ENCODE measurements around the gene TMED5. TPM values are rescaled to one million over a fixed set of nuclear protein-coding genes. Genes with fewer than 3 reads are reported as not detected.
"Not testable (repeated sequence)": the region's sequence is repeated elsewhere in the genome, so short reads cannot be mapped to it uniquely, and the experiment has no call there.

Gene TMED5
- total RNA-seq (2014; rRNA removed; shearing (Covaris generic)): 12.3 and 22.8 TPM in 2 replicates

DNA sequence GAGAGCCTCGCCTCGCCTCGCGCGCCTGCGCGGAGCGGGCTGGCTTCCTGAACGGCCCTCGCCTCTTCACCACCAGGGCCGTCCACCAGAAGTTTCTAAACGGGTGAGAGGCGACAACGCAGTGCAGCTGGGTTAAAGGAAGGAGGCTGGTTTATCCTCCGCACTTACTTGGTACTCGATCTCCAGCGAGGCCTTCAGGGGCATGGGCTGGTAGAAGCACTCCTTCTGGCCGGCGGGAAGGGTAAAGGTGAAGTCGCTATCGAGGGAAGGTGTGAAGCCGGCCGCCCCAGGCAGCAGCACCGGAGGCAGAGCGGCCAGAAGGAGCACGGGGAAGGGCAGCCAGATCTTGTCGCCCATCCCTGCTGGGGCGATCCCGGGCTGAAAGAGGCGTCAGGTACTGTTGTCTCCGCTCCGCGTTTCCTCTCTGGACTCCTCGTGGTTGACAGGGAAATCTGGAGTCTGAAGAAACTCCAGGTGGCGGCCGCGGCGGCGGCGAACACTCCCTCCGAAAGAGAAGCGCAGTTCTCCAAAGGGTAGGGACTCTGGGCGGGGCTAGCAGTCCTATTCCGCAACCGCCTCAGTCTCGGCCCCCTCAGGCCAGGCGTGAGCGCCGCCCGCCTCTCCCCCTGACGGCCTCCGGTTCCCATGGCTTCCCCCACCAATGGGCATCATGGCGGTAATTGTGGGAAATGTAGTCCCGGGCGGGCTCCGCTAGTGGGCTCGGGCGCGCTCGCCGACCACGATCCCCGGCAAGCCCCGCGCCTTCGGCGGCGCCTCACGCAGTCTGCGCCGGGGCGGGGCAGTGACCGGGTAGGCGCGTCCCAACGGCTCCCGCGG is at the start of gene TMED5:
Gene TMED5, minus strand, starts transcription at position 528 of the 837 bp plus-strand sequence. Its CDS starts 171 bp downstream, at position 357.
- in situ Hi-C loops (cut with HindIII; ENCODE audit: low sequenced_read_pairs): no loop called here
- DNase-seq (ENCODE audit: low spot score): peak; percentile 98

DNA sequence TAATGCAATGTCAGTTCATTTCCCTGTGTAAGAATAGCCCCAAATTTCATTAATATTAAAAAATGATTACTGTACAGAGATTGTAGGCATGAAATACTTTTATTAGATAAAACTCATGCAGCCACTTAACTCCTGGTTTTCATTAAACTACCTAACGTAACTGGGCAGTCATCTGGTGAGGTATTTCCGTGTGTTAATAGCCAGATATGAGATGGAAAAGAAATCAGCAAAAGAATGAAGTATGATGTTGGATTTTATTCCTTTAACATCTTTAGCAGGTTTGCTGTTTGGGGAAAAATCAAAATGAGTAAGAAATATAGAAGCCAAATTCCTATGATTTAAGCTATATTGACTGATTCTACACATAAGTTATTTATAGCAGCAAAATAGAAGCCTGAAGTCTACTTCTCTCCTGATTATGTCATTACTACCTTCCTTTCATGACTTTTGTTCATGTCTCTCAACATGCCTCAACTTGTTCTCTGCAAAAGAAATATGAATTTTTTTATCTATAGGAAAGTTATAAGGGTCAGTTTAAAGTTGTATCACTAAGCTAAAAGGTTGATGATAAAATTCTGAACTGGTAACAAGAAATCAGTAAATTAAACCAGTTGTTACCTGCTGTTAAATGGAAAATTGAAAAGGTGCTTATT is 42.9 kb upstream of the TMED5 start:
- DNase-seq (ENCODE audit: low spot score): no peak
- in situ Hi-C loops (cut with HindIII; ENCODE audit: low sequenced_read_pairs): no loop called here

DNA sequence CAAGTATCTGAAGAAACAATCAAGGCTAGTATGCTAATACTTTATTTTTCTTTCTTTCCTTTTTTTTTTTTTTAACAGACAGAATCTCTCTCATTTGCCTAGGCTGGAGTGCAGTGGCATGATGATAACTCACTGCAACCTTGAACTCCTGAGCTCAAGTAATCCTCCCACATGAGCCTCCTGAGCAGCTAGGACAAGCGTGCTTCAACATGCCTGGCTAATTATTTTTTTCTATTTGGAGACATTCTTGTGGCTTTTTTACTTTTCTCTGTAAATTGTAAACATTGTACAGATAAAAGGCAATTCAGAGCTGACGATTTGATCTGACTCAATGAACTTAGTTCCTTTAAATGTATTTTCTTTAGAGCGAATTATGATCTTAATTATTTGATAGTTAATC is 41.7 kb upstream of the TMED5 start:
- DNase-seq (ENCODE audit: low spot score): no peak
- in situ Hi-C loops (cut with HindIII; ENCODE audit: low sequenced_read_pairs): no loop called here

- DNase-seq (ENCODE audit: low spot score); in situ Hi-C loops (cut with HindIII; ENCODE audit: low sequenced_read_pairs): not testable (repeated sequence)
Measured at GRCh38 chr1:93220716-93221115, 40.5 kb upstream of the TMED5 start.

DNA sequence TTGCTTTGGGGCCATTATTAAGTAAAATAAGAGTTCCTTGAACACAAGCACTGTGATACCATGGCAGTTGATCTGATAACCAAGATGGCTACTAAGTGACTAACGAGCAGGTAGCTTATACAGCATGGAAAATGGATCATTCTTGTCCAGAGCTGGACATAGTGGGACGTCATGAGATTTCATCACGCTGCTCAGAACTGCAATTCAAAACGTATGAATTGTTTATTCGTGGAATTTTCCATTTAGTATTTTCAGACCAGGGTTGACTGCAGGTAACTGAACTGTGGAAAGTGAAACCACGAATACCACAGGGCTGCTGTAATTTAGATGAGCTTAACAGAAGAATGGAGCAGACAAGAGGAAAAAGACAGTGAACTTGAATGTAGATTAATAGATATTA is 39.2 kb upstream of the TMED5 start:
- no peak for DNase-seq (ENCODE audit: low spot score)
- in situ Hi-C loops (cut with HindIII; ENCODE audit: low sequenced_read_pairs): no loop called here

- no peak for DNase-seq (ENCODE audit: low spot score)
- in situ Hi-C loops (cut with HindIII; ENCODE audit: low sequenced_read_pairs): no loop called here
Measured at GRCh38 chr1:93215322-93215721, 35.1 kb upstream of the TMED5 start.

DNA sequence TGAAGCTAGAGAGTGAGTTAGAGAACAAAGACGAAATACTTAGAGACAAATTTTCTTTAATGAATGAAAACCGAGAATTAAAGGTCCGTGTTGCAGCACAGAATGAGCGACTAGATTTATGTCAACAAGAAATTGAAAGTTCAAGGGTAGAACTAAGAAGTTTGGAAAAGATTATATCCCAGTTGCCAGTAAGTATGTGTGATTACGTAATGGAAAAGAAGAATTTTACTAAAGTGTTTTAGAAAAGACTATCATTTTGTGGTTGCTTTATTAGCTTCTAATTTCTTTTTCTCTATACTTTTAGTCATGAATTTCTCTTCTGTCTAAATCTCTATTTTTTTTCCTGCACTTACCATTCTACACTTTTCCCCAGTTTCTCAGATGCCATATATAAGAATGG is 27.0 kb upstream of the TMED5 start:
- DNase-seq (ENCODE audit: low spot score): no peak
- in situ Hi-C loops (cut with HindIII; ENCODE audit: low sequenced_read_pairs): no loop called here

GRCh38 chr1:93206567-93206954 is 26.3 kb upstream of the TMED5 start:
- no peak for DNase-seq (ENCODE audit: low spot score)
- in situ Hi-C loops (cut with HindIII; ENCODE audit: low sequenced_read_pairs): no loop called here

GRCh38 chr1:93205892-93206566 is 25.8 kb upstream of the TMED5 start:
- DNase-seq (ENCODE audit: low spot score): no peak
- in situ Hi-C loops (cut with HindIII; ENCODE audit: low sequenced_read_pairs): no loop called here

GRCh38 chr1:93200714-93201113 is 20.5 kb upstream of the TMED5 start:
- no peak for DNase-seq (ENCODE audit: low spot score)
- in situ Hi-C loops (cut with HindIII; ENCODE audit: low sequenced_read_pairs): no loop called here

DNA sequence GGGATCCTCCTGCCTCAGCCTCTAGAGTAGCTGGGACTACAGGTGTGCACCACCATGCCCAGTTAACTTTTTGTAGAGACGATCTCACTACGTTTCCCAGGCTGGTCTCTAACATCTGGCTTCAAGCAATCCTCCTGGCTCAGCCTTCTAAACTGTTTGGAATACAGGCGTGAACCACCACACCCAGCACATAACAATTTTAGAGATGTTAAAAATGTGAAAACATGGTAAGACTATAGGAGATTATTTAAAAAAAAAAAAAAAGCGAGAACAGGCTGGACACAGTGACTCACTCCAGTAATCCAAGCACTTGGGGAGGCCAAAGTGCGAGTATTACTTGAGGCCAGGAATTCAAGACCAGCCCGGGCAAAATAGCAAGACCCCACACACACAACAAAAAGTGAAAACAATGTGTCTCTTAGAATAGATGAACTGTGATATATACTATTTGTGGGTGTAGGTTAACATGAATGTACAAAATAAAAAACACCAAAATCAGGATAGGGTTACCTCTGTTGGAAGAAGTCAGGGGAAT is 19.9 kb upstream of the TMED5 start:
- in situ Hi-C loops (cut with HindIII; ENCODE audit: low sequenced_read_pairs): no loop called here

DNA sequence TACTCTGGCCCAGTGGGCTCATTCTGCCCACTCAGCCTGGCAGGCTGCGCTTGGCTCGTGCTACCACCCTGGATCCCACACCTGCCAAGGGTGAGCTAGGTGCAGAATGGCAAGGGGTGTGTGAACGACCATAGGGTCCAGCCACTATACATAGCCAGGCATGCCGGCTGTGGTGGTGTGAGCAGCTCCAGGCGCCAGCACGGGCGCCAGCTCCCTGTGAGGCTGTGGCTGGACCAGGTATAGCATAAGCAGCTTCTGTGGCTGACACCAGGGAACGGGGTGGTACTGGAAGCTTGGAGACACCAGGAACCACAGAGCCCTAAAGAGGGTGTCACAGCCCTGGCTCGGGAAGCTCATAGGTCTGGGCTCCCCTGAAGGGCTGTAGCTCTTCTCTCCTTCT is 18.9 kb upstream of the TMED5 start:
- in situ Hi-C loops (cut with HindIII; ENCODE audit: low sequenced_read_pairs): no loop called here
- DNase-seq (ENCODE audit: low spot score): no peak

More for the DNA sequence above, 19.9 kb upstream of the TMED5 start:
- no peak for DNase-seq (ENCODE audit: low spot score)

DNA sequence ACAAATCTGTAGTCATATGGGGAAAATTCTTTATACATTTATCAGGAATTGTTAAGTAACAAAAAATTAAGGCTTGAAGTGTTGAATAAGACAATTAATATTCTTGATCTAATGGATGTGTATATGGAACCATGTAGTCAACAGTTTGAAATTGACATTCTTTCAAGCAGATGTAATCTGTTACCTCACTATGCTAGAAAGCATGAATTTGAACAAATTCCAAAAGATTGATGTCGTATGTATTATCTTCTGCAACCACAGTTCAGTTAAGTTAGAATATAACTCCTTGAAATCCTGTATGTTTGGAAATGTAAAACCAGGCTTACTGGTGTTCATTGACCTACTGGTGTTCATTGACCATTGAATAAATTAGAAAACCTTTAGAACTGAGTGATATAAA is 16.4 kb upstream of the TMED5 start:
- DNase-seq (ENCODE audit: low spot score): no peak
- in situ Hi-C loops (cut with HindIII; ENCODE audit: low sequenced_read_pairs): no loop called here

GRCh38 chr1:93194231-93194990 is 14.2 kb upstream of the TMED5 start:
- in situ Hi-C loops (cut with HindIII; ENCODE audit: low sequenced_read_pairs): no loop called here
- no peak for DNase-seq (ENCODE audit: low spot score)

GRCh38 chr1:93190432-93190831 is 10.2 kb upstream of the TMED5 start:
- no peak for DNase-seq (ENCODE audit: low spot score)
- in situ Hi-C loops (cut with HindIII; ENCODE audit: low sequenced_read_pairs): no loop called here

DNA sequence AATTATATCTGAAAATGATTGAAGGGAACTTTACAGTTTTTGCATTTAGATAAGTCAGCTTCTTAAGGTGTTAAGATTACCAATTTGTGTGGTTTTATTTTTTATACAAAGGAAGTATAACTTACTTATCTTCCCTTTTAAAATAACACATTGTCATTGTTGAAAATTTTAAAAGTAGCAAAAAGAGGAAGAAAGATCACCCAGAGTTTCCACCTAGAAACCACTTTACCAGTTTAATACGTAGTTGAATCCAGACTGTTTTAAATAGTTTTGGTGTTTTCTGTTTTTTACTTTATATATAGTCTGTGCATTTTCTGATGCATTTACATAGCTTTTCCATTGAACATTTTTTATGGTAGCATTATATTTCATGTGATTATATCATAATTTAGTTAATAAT is 6.5 kb upstream of the TMED5 start:
- in situ Hi-C loops (cut with HindIII; ENCODE audit: low sequenced_read_pairs): no loop called here
- DNase-seq (ENCODE audit: low spot score): no peak

- no peak for DNase-seq (ENCODE audit: low spot score)
Measured at GRCh38 chr1:93180723-93181613, 755 bp upstream of the TMED5 start, which contains the start of gene CCDC18. Gene CCDC18 (plus strand): TSS chr1:93180724. CDS start chr1:93183362, 2,638 bp downstream.

DNA sequence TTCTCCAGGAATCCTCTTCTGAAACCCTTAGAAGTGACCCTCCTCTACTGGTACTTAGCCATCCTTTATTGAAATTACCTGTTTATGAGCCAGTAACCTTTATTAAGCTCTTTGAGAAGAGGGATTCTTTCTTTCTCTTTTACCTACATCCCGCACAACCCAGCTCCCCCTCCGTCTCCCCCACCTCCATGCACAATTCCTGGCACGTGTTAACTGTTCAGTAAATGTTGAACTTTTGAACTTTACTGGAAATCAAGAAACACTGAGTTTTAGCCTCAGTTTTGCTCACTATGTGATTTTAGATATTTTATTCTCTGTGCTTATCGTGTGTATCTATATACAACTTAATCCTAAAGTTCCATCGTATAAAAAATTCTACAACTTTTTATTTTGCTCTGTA is 1.8 kb downstream of the TMED5 start:
- in situ Hi-C loops (cut with HindIII; ENCODE audit: low sequenced_read_pairs): no loop called here
- DNase-seq (ENCODE audit: low spot score): no peak

More at GRCh38 chr1:93180723-93181613, 755 bp upstream of the TMED5 start, which contains the start of gene CCDC18:
- in situ Hi-C loops (cut with HindIII; ENCODE audit: low sequenced_read_pairs): no loop called here

All from G401 (cell line).